Mesodermal cell (in vitro differentiated cells): ENCODE results near the gene GPR179.
"Not testable (repeated sequence)": the region's sequence is repeated elsewhere in the genome, so short reads cannot be mapped to it uniquely, and the experiment has no call there.

ENCODE experiments used
- H3K27ac ChIP-seq: 2 replicates; pipeline ENCODE4 v1.7.0; 2013; ENCODE audit warnings: mild to moderate bottlenecking, low read depth, low read length, moderate library complexity; ENCODE audit not compliant: severe bottlenecking
- H3K36me3 ChIP-seq: 2 replicates; pipeline ENCODE4 v1.7.1; 2013; ENCODE audit warnings: mild to moderate bottlenecking, low read length, moderate library complexity; ENCODE audit not compliant: control insufficient read depth, insufficient read depth
- H3K4me1 ChIP-seq: one replicate; pipeline ENCODE4 v1.7.1; 2013; ENCODE audit warnings: mild to moderate bottlenecking, low read length; ENCODE audit not compliant: insufficient read depth, control insufficient read depth, poor library complexity, severe bottlenecking
- H3K4me3 ChIP-seq: 2 replicates; pipeline ENCODE4 v1.7.0; 2013; ENCODE audit warnings: low read length, control low read depth, mild to moderate bottlenecking; ENCODE audit not compliant: insufficient read depth, poor library complexity, severe bottlenecking; ENCODE audit errors: extremely low read depth
- H3K9me3 ChIP-seq: 2 replicates; pipeline ENCODE4 v1.7.1; 2013; ENCODE audit warnings: mild to moderate bottlenecking, low read length, moderate library complexity; ENCODE audit not compliant: control insufficient read depth
- WGBS, 2 experiments: methylation state at CpG; one replicate each; pipeline ENCODE4 v1.1.5; 2013; ENCODE audit warnings: missing lambda C conversion rate in 2 of 2; ENCODE audit not compliant: insufficient coverage in 2 of 2; 5-methylcytosine and 5-hydroxymethylcytosine counted together

Gene GPR179

DNA sequence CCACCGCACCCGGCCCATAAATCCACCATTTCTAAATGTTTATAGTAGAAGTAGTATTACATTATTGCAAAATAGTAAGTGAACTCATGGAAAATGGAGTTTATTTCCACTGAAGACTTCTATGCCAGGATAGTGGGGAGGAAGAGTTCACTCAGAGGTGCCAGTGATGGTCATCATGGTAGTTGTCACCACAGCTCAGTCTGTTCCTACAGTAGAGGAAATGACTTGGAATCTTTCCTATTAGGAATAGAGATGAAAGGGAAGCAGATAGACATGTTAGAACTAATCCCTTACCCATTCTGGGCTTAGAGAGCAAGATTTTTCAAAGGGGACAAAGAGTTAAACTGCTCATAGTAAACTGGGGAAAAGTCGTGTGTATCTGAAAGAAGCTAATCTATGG, 26.7 kb downstream of the GPR179 start:
- Histone ChIP-seq H3K27ac (peak overlapping the region; percentile 53), H3K36me3 (peaks cover 58% of the 10 kb centered on the region), H3K9me3 (no peaks in the 10 kb centered on the region), H3K4me1 (peaks cover 3% of the 10 kb centered on the region), H3K4me3 (no peak overlapping the region)
- 83 to 100% methylated on average over 1 of the region's 3 CpGs for WGBS, 2 experiments

DNA sequence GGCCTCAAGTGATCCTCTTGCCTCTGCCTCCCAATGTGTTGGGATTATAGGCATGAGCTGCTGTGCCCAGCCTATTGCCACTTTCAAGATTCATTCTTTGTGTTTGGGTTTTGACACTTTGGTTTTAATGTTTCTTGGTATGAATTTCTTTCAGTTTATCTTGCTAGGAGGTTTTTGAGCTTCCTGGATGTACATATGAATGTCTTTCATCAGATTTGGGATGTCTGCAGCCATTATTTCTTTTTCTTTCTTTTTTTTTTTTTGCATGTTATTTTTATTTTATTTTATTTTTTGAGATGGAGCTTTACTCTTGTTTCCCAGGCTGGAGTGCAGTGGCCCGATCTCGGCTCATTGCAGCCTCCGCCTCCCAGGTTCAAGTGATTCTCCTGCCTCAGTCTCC, 28.3 kb downstream of the GPR179 start:
- peaks cover 52% of the 10 kb centered on the region for H3K36me3 ChIP-seq
- no peak overlapping the region for H3K27ac ChIP-seq
- peaks cover 3% of the 10 kb centered on the region for H3K4me1 ChIP-seq
- H3K4me3 ChIP-seq: no peak overlapping the region
- no peaks in the 10 kb centered on the region for H3K9me3 ChIP-seq
- WGBS, 2 experiments: 0% methylated on average over 1 of the region's 3 CpGs; no CpG with 5 or more reads in 1 of the 2 experiments

DNA sequence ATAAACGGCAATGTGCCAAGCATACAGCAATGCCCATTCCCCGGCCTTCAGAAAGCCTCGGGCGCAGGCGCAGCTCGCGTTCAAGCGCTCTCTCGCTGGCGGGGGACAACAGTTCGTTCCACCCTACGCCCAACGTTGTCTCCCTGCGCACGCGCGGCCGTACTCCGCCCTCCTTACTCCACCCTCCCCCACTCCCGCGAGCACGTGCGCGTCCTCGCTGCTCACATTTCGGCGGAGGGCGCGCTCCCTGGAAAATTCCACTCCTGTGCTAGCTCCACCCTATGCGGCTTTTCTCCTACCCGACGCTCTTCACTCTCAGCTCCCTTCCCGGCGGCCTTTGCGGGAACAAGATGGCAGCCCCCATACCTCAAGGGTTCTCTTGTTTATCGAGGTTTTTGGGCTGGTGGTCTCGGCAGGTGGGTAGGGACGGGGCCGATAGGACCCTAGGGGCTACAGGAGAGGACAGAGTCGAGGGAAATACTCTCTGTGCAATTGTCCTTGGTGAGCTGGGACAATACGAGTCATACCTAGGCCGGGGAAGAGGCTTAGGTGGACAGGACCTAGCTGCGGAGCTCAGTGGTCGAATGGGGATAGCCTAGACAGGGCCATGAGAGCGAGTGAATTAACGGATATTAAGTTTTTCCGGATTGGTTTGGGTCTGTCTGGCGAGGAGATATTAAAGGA, 46.8 kb downstream of the GPR179 start, which contains the start of gene MRPL45:
Gene MRPL45 (plus strand): TSS at position 335 of the 684 bp plus-strand sequence. CDS start 16 bp downstream, at position 351.
- 1% methylated on average over 15 to 31 of the region's 48 CpGs for WGBS, 2 experiments
- H3K9me3 ChIP-seq, H3K36me3 ChIP-seq, H3K4me1 ChIP-seq: not testable (repeated sequence)
- Histone ChIP-seq H3K27ac (peak within 1 kb of the TSS; percentile 57), H3K4me3 (peak within 1 kb of the TSS; percentile 53)

DNA sequence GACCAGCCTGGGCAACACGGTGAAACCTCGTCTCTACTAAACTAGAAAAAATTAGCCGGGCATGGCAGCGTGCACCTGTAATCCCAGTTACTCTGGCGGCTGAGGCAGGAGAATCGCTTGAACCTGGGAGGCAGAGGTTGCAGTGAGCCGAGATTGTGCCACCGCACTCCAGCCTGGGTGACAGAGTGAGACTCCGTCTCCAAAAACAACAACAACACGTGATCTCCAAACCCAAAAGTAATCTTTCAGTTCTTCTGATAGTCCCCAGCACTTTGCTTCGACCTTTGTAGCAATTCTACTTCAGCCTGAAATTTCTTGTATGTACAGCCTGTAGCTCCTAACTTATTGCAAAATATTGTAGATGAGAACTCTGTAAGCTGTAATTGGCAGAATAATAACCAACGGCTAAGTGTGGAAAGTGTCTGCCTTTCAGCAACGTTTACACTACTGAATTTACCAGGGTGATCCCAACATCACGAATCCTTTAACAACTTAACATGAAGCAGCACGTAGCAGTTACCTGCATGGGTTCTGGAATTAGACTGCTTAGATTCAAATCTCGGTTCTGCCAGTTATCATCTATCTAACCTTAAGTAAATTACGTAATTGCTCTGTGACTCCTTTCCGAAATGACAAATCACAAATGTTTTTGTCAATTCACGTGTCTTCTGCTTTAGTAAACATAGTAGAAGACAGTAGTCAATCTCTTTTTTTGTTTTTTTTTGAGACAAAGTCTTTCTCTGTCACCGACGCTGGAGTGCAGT, 48.0 kb downstream of the GPR179 start:
- not testable (repeated sequence) for H3K4me3 ChIP-seq, H3K4me1 ChIP-seq, H3K9me3 ChIP-seq, H3K27ac ChIP-seq, H3K36me3 ChIP-seq
- WGBS, 2 experiments: 94 to 96% methylated on average over 12 to 13 of the region's 21 CpGs

DNA sequence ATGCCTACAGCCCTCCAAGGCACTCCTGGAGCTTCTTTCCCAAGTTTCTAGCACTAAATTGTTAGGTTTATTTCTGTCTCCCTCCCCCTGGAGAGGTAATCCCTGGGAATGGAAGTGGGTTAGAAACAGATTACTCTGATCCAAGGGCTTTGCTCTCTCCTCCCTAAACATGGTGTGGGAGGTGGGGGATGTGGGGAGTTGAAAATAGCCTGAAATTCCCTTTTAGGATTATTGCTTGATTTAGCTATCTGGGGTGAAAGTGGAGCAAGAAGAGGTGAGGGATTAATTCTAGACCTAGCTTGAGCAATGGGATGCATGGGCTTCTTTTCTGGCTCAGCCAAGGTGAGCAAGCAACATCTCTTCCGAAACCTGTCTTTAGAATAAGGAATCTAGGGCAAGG, 54.0 kb downstream of the GPR179 start:
- not testable (repeated sequence) for H3K27ac ChIP-seq, H3K36me3 ChIP-seq, H3K4me1 ChIP-seq, H3K9me3 ChIP-seq, H3K4me3 ChIP-seq
- WGBS, 2 experiments: 80% methylated on average over 1 of the region's 1 CpG; no CpG with 5 or more reads in 1 of the 2 experiments

DNA sequence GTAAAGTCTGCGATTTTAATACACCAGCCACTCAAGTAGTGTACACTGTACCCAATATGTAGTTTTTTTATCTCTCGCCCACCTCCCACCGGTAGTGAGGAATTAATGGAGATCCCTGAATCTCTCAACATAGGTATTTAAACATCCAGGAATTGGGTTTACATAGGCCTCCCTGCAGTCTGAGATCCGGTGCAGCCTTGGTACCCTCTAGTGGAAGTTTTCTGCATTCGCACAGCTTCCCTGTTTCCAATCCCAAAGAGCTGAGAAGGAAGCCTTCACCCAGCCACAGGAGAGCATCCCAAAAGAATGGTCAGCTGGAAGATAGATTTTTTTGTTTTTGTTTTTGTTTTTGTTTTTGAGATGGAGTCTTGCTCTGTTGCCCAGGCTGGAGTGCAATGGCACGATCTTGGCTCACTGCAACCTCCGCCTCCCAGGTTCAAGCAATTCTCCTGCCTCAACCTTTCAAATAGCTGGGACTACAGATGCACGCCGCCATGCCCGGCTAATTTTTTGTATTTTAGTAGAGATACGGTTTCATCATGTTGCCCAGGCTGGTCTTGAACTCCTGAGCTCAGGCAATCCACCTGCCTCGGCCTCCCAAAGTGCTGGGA, 55.4 kb downstream of the GPR179 start:
- not testable (repeated sequence) for H3K36me3 ChIP-seq, H3K27ac ChIP-seq, H3K9me3 ChIP-seq, H3K4me1 ChIP-seq, H3K4me3 ChIP-seq
- no CpG with 5 or more reads among the region's 12 CpGs for WGBS, 2 experiments

DNA sequence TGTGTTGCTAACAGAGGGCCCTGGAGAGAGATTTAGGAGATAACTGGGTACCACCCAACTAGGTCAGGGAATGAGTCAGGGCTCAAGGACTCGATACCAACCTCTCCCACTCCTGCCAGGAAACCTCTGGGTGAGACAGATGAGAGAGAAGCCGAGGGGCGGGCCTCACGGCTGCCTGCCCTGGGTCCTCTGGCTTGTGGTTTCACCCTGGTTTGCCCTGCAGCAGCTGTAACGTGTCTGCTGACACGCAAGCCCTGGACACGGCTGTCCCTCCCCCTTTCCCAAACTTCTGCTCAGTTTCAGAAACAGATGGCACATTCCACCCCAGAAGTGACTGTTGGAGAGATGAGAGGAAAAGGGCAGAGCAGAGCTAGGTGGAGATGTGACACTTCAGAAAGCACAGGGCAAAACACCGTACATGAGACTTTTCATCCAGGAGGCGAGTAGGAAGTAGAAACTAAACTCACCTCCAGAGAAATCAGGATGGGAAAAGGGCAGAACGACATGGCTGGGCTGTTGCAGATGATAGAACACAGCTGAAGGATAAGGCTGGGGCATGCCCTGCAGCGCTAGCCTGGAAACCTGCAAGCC, 57.2 kb downstream of the GPR179 start:
- 43 to 90% methylated on average over 1 to 4 of the region's 11 CpGs for WGBS, 2 experiments
- H3K9me3 ChIP-seq, H3K4me3 ChIP-seq, H3K36me3 ChIP-seq, H3K4me1 ChIP-seq: not testable (repeated sequence)
- peak overlapping the region; percentile 71 for H3K27ac ChIP-seq

DNA sequence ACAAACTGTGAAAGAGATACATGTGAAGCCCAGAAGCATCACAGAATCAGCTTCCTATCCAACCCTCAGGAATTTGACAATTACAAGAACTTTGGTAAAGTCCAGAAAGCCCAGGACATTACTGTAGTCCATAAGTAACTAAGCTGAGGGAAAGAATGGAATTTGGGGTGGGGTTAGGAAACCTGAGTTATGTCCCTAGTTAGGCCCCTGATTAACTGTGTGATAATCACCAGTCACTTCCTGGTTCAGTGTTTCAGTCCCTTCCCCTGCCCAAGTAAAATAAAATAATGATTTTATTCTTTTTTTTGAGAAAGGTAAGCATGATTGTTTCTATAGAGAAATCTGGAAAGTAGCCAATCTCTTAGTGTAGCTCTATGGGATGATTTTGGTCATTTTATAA, 57.8 kb downstream of the GPR179 start:
- H3K9me3 ChIP-seq, H3K27ac ChIP-seq, H3K4me3 ChIP-seq, H3K36me3 ChIP-seq, H3K4me1 ChIP-seq: not testable (repeated sequence)
